Breast epithelium (tissue), 4 donors: ENCODE results near the gene MPP1. TPM values are rescaled to one million over a fixed set of nuclear protein-coding genes. Genes with fewer than 3 reads are reported as not detected.

Experiments used
- DNase-seq, 2 donors: peaks; one replicate each; pipeline ENCODE4 v3.0.0-alpha.2; 2019; ENCODE audit warnings: low spot score in 2 of 2
- H3K27ac ChIP-seq, 2 donors: fragments of 200-600 bp; sonication (generic) in 1 of 2; one replicate each; pipeline ENCODE4 v1.5.1; 2016 to 2019; ENCODE audit warnings: mild to moderate bottlenecking in 1 of 2
- H3K27me3 ChIP-seq, 2 donors: fragments of 200-600 bp; sonication (generic) in 1 of 2; one replicate each; pipeline versions ENCODE4 v1.5.1 to v1.6.0; 2017 to 2019; ENCODE audit warnings: control low read depth in 1 of 2, mild to moderate bottlenecking in 1 of 2
- H3K36me3 ChIP-seq: fragments of 200-600 bp; one replicate; pipeline ENCODE4 v1.5.1; 2019
- H3K4me1 ChIP-seq, 2 donors: fragments of 200-600 bp; sonication (generic); one replicate each; pipeline ENCODE4 v1.5.1; 2016 to 2019; ENCODE audit warnings: control low read depth in 1 of 2
- H3K4me3 ChIP-seq, 3 donors: fragments of 200-600 bp; sonication (generic); 1 replicate in 2 of 3; 2 replicates in 1 of 3; pipeline ENCODE4 v1.5.1; 2016 to 2019; ENCODE audit warnings: mild to moderate bottlenecking in 3 of 3, moderate library complexity in 2 of 3
- H3K9me3 ChIP-seq, 2 donors: fragments of 200-600 bp; sonication (generic) in 1 of 2; one replicate each; pipeline ENCODE4 v1.5.1; 2016 to 2019; ENCODE audit warnings: control low read depth in 1 of 2
- POLR2A ChIP-seq: fragments of 450-650 bp; IDR thresholded peaks from one replicate; pipeline ENCODE4 v1.6.1; 2016; ENCODE audit warnings: antibody characterized with exemption, mild to moderate bottlenecking, moderate library complexity
- POLR2AphosphoS5 ChIP-seq, 3 donors: sonication (generic); formaldehyde crosslinking; IDR thresholded peaks; one replicate each; pipeline ENCODE4 v1.6.1; 2017; ENCODE audit warnings: antibody characterized with exemption in 3 of 3
- intact Hi-C: fragments of 100-400 bp; cut with DNase I; formaldehyde crosslinking; loops from one replicate; pipeline ENCODE4 v1.15.1; 2023; ENCODE audit warnings: low total_unique reads
- total RNA-seq, 3 donors: library from RNA; depleted of rRNA; stranded (reverse); fragments of >200 nt; gene quantifications; one replicate each; pipeline ENCODE4 v1.1.0, GENCODE V29; 2016
- TF ChIP-seq, protein P1 (sequence below), 3 donors: fragments of 450-650 bp; IDR thresholded peaks; one replicate each; pipeline ENCODE4 v1.5.1; 2016 to 2017; ENCODE audit warnings: antibody characterized with exemption in 3 of 3, mild to moderate bottlenecking in 3 of 3, moderate library complexity in 3 of 3

MPP1 gene
- total RNA-seq, 3 donors from 2014 or later, result 19.3 to 55.4 (median 24.3) TPM

DNA sequence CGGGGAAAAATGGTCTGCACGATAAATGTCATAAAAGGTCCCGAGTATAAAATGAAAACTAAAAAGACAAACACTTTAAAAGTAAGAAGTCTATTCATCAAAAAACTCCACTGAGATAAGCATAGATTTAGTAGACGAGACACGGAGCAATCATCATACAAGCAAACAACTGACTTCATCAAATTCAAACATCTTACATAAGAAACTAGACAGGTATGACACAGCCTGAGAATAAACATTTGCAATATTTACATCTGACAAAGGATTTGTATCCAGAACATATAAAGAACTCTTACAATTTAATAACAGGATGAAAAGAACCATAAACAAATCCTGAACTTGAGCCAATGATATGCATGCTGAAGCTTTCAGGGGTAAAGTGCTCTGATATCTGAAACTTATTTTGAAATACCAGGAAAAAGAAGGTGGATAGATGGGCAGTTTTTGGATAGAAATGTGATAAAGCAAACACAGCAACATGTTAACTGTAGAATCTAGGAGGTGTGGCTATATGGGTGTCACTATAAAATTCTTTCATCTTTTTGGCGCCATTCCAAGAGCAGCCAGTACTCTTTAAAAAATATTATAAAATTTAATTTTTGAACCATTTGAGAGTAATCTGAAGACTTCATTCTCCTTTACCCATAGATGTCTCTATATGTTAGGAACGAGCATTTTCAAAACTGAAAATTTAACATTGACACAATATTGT is 12.0 kb downstream of the MPP1 start:
- no peak for DNase-seq
- Histone ChIP-seq H3K4me1 (no peaks in the 10 kb centered on the region), H3K36me3 (no peaks in the 10 kb centered on the region), H3K27me3 (peaks cover 0 to 3% of the 10 kb centered on the region in 2 donors), H3K4me3 (no peak overlapping the region), H3K9me3 (no peaks in the 10 kb centered on the region), H3K27ac (no peak overlapping the region)
- intact Hi-C loops, result no loop called here
- no peak for TF ChIP-seq POLR2A

DNA sequence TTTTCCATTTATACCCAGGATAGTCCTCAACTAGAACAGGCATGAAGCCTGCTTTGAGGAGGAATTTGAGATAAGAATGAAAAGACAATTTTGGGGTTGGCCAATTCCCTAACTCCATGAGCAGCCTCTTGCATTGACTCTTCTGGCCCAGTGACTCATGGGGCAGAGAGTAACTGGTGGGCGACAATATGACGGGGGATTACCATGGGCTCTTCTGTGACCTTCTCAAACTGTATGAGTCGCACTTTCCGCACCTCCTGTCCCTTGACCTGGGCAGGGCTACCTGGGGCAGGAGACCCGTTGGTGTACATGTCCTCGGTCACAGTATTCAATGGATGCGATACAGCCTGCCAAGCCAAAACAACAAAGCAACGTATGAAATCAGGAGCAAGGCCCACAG is 13.3 kb downstream of the MPP1 start:
- H3K9me3 ChIP-seq, result no peaks in the 10 kb centered on the region
- no peaks in the 10 kb centered on the region for H3K4me1 ChIP-seq
- intact Hi-C loops, result no loop called here
- peaks cover 0 to 7% of the 10 kb centered on the region in 2 donors for H3K27me3 ChIP-seq
- no peaks in the 10 kb centered on the region for H3K36me3 ChIP-seq
- H3K27ac ChIP-seq, result no peak overlapping the region
- no peak overlapping the region for H3K4me3 ChIP-seq
- no peak for DNase-seq
- TF ChIP-seq, protein P1, sequence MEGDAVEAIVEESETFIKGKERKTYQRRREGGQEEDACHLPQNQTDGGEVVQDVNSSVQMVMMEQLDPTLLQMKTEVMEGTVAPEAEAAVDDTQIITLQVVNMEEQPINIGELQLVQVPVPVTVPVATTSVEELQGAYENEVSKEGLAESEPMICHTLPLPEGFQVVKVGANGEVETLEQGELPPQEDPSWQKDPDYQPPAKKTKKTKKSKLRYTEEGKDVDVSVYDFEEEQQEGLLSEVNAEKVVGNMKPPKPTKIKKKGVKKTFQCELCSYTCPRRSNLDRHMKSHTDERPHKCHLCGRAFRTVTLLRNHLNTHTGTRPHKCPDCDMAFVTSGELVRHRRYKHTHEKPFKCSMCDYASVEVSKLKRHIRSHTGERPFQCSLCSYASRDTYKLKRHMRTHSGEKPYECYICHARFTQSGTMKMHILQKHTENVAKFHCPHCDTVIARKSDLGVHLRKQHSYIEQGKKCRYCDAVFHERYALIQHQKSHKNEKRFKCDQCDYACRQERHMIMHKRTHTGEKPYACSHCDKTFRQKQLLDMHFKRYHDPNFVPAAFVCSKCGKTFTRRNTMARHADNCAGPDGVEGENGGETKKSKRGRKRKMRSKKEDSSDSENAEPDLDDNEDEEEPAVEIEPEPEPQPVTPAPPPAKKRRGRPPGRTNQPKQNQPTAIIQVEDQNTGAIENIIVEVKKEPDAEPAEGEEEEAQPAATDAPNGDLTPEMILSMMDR (IDR thresholded peaks at IDR 0.05), result no peak
- TF ChIP-seq POLR2A (no peak), POLR2AphosphoS5 (IDR thresholded peaks at IDR 0.05) (no peak)

DNA sequence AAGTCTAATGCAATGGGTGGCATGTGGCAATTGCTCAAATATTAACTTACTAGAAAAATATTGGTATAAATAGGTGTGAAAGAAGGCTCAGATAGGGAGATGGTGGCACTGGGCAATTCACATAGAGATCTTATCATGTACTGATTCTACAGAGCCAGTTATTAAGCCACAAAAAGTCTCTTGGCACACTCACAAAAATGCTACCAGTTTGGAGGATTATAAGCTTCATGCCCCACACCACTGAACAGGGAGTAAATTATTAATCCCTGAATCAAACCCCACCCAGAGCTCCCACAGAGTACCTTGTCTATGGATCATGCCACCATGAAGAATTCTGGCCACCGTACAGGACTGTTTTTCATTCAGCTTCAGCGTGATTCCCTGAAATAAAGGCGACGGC is 13.8 kb downstream of the MPP1 start:
- peaks cover 0 to 7% of the 10 kb centered on the region in 2 donors for H3K27me3 ChIP-seq
- no peaks in the 10 kb centered on the region for H3K36me3 ChIP-seq
- no peak for DNase-seq
- H3K9me3 ChIP-seq, result no peaks in the 10 kb centered on the region
- no peak for TF ChIP-seq POLR2A
- TF ChIP-seq, protein P1 (IDR thresholded peaks at IDR 0.05), result no peak
- TF ChIP-seq POLR2AphosphoS5 (IDR thresholded peaks at IDR 0.05), result no peak
- no peak overlapping the region for H3K4me3 ChIP-seq
- H3K4me1 ChIP-seq, result no peaks in the 10 kb centered on the region
- no peak overlapping the region for H3K27ac ChIP-seq
- intact Hi-C loops, result no loop called here

DNA sequence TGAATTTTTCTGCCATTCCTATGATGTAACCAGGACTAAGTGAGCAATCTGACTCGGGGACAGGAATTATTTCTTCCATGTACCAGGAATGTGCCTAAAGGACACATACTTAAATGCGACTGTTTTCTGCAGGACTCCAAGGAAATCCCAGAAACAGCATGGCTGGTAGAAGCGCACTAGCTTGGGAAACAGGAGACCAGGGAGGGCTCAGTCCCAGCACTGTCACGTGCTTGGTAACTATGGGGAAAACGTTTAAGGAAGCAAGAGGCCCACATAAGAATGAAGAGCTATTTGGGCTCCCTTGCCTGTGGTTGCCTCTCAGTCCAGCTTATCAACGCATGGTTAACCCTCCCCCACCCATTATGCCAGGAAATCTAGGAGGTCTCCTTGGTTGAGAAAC is 19.6 kb downstream of the MPP1 start:
- DNase-seq, result no peak
- intact Hi-C loops, result no loop called here
- H3K4me1 ChIP-seq, result no peaks in the 10 kb centered on the region
- TF ChIP-seq, protein P1 (IDR thresholded peaks at IDR 0.05), result no peak
- TF ChIP-seq POLR2AphosphoS5 (IDR thresholded peaks at IDR 0.05), result no peak
- TF ChIP-seq POLR2A, result no peak
- H3K36me3 ChIP-seq, result no peaks in the 10 kb centered on the region
- H3K27ac ChIP-seq, result no peak overlapping the region
- peaks cover 0 to 14% of the 10 kb centered on the region in 2 donors for H3K27me3 ChIP-seq
- H3K9me3 ChIP-seq, result no peaks in the 10 kb centered on the region
- H3K4me3 ChIP-seq, result no peak overlapping the region

DNA sequence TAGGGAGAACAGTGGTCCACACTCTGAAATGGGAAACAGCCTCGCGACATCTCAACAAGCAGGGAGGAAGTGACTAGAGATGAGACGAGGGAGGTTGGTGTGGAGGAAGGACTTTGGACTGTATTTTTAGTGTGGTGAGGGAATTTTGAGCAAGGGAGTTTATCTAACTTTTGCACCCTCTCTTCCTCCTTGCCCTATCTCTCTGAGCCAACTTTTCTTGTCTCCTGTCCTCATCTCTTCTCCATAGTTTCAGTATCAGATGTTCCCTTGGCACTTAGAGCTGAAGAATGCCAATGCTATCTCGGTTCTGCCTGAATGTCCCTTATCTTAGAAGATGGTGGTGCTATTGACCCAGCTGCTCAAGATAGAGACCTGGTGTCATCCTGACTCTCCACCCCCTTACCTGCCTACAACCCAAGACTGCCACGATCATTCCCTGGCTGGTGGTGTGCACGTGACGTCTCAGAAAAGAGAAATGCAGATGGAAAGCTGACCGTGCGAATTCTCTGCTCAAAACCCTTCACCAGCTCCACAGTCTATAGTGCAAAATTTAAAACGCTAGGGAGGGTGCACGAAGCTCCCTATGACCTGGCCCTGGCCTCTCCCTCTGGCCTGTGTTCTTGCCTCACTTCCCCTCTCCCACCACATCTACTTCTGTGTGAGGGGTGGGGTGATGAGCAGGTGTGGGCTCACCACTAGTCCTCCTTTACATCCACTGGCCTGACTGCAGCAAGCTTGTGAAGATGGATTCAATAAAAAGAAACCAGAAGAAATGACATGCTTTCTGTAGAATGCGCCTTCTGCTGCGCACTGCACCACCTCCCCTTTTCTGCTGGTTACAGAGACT is 20.9 kb downstream of the MPP1 start:
- TF ChIP-seq, protein P1 (IDR thresholded peaks at IDR 0.05), result no peak
- TF ChIP-seq POLR2AphosphoS5 (IDR thresholded peaks at IDR 0.05), result no peak
- TF ChIP-seq POLR2A, result no peak
- no peak for DNase-seq
- Histone ChIP-seq H3K4me3 (no peak overlapping the region), H3K27me3 (peaks cover 0 to 14% of the 10 kb centered on the region in 2 donors), H3K36me3 (no peaks in the 10 kb centered on the region), H3K9me3 (no peaks in the 10 kb centered on the region), H3K4me1 (no peaks in the 10 kb centered on the region), H3K27ac (no peak overlapping the region)
- intact Hi-C loops, result no loop called here
